HG03196 (cell line): ENCODE results near the gene TTLL10.

Experiments used
- ATAC-seq: cut with Tn5 transposase; IDR thresholded peaks from one replicate; pipeline ENCODE4 v1.9.1; 2021; ENCODE audit not compliant: unreplicated experiment

TTLL10 gene

GRCh38 chr1:1245178-1245816 is 71.6 kb downstream of the TTLL10 start:
- no peak for ATAC-seq

DNA sequence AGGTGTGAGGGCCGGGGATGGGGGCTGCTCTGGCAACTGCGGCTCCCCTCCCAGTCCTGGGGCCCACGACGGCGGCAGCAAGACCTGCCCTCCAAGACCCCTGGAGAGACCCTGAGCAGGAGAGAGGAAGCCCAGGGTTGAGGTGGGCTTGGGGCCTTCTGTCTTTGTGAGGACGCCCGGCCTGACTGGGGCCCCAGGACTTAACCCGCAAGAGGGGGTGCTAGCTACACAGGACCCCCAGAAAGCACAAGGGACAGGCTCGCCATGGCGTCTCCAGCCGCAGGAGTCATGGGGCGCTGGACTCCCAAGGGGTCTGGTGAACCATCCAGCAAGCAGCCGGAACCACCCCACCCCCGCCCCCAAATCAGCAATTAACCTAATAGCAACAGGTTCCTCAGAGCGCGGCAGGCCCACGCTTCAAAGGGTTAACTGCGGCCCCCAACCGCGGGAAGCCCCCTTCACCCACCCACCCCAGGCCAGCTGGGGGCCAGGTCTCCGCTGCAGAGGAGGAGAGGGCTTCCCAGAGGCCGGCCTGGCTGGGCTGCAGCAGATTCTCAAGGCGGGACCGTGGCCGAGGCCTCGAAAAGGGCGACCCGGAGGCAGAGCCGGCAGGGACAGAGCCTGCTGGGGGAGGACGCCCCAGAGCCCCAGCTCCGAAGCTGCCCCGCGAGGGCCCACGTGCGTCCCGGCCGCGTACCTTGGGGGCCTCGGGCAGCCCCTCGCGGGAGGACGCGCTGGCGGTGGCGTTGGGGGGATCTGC is 72.3 kb downstream of the TTLL10 start:
- ATAC-seq, result no peak

GRCh38 chr1:1246577-1247340 is 73.1 kb downstream of the TTLL10 start, which contains the start of gene C1QTNF12:
C1QTNF12 (minus strand) TSS chr1:1246722; CDS start chr1:1246690, 32 bp downstream.
- ATAC-seq, result no peak

GRCh38 chr1:1247341-1247913 is 73.7 kb downstream of the TTLL10 start:
- ATAC-seq, result no peak
